SU-DHL-6 (cell line): ENCODE data around the gene MEF2C.

Experiments
- EZH2phosphoT487 ChIP-seq: fragments of 200-600 bp; sonication (generic), shearing (Covaris generic); conservative IDR thresholded peaks from 2 replicates; pipeline ENCODE4 v1.6.1; 2018; ENCODE audit warnings: mild to moderate bottlenecking, antibody characterized with exemption, low read length, moderate library complexity, mixed read lengths
- TF ChIP-seq, protein P1 (sequence below): fragments of 200-600 bp; sonication (generic); IDR thresholded peaks from one replicate; pipeline ENCODE4 v1.5.1; 2017; ENCODE audit warnings: antibody characterized with exemption, mild to moderate bottlenecking, low read length, moderate library complexity; ENCODE audit not compliant: insufficient read depth, poor library complexity, severe bottlenecking

DNA sequence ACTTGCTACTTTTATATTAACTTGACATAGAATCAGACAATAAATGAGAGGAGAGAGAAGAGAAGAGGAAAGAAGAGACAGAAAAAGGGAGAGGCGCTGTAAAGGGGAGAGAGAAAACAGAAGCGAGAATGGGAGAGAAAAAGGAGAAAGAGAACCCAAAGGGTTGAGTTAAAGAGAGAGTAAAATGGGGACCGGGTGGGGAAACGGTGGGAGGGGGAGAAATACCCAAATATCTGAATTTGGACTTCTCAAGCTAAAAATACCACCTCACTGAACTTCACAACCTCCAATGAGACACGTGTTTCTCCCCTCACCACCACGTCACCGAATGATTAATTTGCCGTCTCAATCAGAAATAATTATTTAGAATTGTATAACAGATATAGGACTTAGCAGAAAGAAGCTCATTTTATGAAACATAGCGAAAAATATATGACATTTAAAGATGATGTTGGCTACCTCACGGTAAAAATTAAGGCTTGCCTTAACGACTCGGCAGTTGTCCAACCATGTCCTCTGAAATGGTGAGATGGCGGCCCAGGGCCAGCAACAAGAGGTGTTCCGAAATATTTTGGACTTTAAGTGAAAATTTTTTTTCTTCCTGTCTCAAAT lies 204.1 kb downstream of the MEF2C start:
- TF ChIP-seq, protein P1, sequence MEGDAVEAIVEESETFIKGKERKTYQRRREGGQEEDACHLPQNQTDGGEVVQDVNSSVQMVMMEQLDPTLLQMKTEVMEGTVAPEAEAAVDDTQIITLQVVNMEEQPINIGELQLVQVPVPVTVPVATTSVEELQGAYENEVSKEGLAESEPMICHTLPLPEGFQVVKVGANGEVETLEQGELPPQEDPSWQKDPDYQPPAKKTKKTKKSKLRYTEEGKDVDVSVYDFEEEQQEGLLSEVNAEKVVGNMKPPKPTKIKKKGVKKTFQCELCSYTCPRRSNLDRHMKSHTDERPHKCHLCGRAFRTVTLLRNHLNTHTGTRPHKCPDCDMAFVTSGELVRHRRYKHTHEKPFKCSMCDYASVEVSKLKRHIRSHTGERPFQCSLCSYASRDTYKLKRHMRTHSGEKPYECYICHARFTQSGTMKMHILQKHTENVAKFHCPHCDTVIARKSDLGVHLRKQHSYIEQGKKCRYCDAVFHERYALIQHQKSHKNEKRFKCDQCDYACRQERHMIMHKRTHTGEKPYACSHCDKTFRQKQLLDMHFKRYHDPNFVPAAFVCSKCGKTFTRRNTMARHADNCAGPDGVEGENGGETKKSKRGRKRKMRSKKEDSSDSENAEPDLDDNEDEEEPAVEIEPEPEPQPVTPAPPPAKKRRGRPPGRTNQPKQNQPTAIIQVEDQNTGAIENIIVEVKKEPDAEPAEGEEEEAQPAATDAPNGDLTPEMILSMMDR: no peak
- TF ChIP-seq EZH2phosphoT487: no peak
